Fibroblast of the aortic adventitia (primary cell): ENCODE measurements around the gene PPP1R18. TPM values are rescaled to one million over a fixed set of nuclear protein-coding genes. Genes with fewer than 3 reads are reported as not detected.

Source experiments
- DNase-seq: peaks from one replicate; pipeline ENCODE4 v3.0.0-alpha.2; 2010; ENCODE audit warnings: low read depth
- H3K4me3 ChIP-seq: 2 replicates; pipeline ENCODE4 v1.5.1; 2011; ENCODE audit warnings: low read depth, mild to moderate bottlenecking, control low read depth, low read length, moderate library complexity
- total RNA-seq: library from RNA; depleted of rRNA; stranded (reverse); fragments of >200 nt; gene quantifications from 2 replicates; pipeline ENCODE4 v1.2.3, GENCODE V29; 2012; ENCODE audit warnings: low replicate concordance
- TF ChIP-seq, protein P1 (sequence below): IDR thresholded peaks from 2 replicates; pipeline ENCODE4 v1.5.1; 2011; ENCODE audit warnings: mild to moderate bottlenecking, low read length, control low read depth, inconsistent platforms; ENCODE audit not compliant: insufficient read depth

PPP1R18 gene
- total RNA-seq, 1 donor, result 82.2 TPM

- H3K4me3 ChIP-seq, result no peak overlapping the region
- TF ChIP-seq, protein P1, sequence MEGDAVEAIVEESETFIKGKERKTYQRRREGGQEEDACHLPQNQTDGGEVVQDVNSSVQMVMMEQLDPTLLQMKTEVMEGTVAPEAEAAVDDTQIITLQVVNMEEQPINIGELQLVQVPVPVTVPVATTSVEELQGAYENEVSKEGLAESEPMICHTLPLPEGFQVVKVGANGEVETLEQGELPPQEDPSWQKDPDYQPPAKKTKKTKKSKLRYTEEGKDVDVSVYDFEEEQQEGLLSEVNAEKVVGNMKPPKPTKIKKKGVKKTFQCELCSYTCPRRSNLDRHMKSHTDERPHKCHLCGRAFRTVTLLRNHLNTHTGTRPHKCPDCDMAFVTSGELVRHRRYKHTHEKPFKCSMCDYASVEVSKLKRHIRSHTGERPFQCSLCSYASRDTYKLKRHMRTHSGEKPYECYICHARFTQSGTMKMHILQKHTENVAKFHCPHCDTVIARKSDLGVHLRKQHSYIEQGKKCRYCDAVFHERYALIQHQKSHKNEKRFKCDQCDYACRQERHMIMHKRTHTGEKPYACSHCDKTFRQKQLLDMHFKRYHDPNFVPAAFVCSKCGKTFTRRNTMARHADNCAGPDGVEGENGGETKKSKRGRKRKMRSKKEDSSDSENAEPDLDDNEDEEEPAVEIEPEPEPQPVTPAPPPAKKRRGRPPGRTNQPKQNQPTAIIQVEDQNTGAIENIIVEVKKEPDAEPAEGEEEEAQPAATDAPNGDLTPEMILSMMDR, result no peak
- DNase-seq, result no peak
These were observed 19.2 kb upstream of the PPP1R18 start for GRCh38 chr6:30705620-30706019.

DNA sequence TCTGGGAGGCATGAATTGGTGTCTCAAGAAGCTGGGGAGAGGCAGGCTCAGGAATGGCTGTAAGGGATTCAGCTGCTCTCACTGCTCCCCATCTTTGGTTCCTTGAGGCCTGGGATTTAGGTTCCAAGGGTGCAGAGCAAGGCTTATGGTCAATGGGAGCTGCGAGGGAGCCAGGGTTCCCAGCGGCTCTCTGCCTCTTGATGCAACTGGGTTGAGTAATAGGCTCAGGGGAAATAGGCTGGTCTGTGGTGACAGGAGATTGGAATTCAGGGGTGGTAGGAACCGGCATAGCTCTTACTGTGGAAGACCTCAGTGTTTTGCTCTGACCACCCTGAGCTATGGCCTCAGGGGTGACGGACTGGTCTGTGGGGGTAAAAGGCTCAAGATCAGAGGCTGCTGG is 17.4 kb upstream of the PPP1R18 start:
- no peak overlapping the region for H3K4me3 ChIP-seq
- TF ChIP-seq, protein P1, result no peak
- no peak for DNase-seq

GRCh38 chr6:30703011-30703410 is 16.6 kb upstream of the PPP1R18 start:
- no peak for DNase-seq
- TF ChIP-seq, protein P1, result no peak

GRCh38 chr6:30700340-30700739 is 13.9 kb upstream of the PPP1R18 start:
- no peak for DNase-seq
- TF ChIP-seq, protein P1, result no peak
- H3K4me3 ChIP-seq, result no peak overlapping the region

More at GRCh38 chr6:30703011-30703410, 16.6 kb upstream of the PPP1R18 start:
- no peak overlapping the region for H3K4me3 ChIP-seq

- DNase-seq, result no peak
- TF ChIP-seq, protein P1, result no peak
- no peak overlapping the region for H3K4me3 ChIP-seq
These were observed 10.0 kb upstream of the PPP1R18 start for GRCh38 chr6:30696432-30696831.

DNA sequence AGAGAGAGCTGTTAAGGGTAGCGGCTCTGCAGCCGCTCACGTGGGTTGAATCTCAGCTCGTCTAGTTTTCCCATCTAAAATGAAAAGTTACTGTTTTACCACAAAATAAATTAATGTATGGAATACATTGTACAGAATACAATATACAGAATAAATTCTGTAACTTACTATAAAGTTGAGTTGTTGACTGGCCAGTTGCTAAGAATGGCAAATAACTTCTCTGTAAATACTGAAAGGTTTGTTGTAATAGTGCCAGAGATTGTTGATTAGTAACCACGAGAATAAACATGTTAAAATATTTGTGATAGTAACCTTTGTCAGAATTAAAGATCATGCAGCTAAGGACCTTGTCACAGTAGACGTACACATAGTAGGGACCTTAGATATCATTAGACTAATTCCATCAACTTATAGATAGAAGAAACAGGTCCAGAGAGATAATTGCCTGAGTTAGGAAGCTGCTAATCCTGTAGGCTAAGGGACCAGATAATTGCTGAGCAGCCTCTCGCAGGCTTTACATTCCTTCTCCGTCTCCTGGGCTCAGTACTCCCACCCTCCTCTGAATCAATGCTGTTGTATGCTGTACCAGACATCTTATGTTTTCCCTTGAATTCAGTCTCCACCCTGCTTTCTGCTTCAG is 4.9 kb upstream of the PPP1R18 start:
- peak overlapping the region; percentile 92 for H3K4me3 ChIP-seq
- TF ChIP-seq, protein P1, result no peak
- no peak for DNase-seq
